Endothelial cell of umbilical vein (primary cell): ENCODE results near the gene TPCN2. TPM values are rescaled to one million over a fixed set of nuclear protein-coding genes. Genes with fewer than 3 reads are reported as not detected.
"Not testable (repeated sequence)": the region's sequence is repeated elsewhere in the genome, so short reads cannot be mapped to it uniquely, and the experiment has no call there.

ENCODE experiments used
- BruUV-seq: library from RNA; stranded (reverse); fragments of 400-500 nt; replicated peaks from 2 replicates; lab custom pipeline; 2021; lab: Mats Ljungman, UMichigan
- CTCF ChIA-PET: fragments of 300-600, 350-600 bp; sonication (Branson Sonifier 250); formaldehyde crosslinking; loops from one replicate; lab custom pipeline; 2021; ENCODE audit warnings: antibody characterized with exemption, inconsistent platforms; lab: Charles Lee
- POLR2A ChIA-PET: fragments of 300-600, 350-600 bp; sonication (Branson Sonifier 250); formaldehyde crosslinking; loops from one replicate; lab custom pipeline; 2021; ENCODE audit warnings: antibody characterized with exemption, inconsistent platforms; lab: Charles Lee
- DNase-seq: peaks from one replicate; pipeline ENCODE4 v3.0.0-alpha.2; 2011; ENCODE audit warnings: low read depth, low spot score
- FAIRE-seq: peaks from 2 replicates; lab custom pipeline; 2011; peaks lifted over from hg19 to GRCh38; lab: Jason Lieb, UNC
- H2AFZ ChIP-seq: 2 replicates; pipeline ENCODE4 v1.6.0; 2012; ENCODE audit warnings: low read depth, low read length, control low read depth, inconsistent platforms
- H3K27ac ChIP-seq: 2 replicates; pipeline ENCODE4 v1.5.1; 2011; ENCODE audit warnings: low read depth, mild to moderate bottlenecking, control low read depth, low read length, moderate library complexity; ENCODE audit not compliant: insufficient read depth
- H3K27me3 ChIP-seq, 2 experiments: 2 replicates each; pipeline versions ENCODE4 v1.6.0 to v1.6.1; 2011; ENCODE audit warnings: low read length in 2 of 2, mixed read lengths in 1 of 2; ENCODE audit not compliant: control insufficient read depth in 2 of 2, insufficient read depth in 2 of 2
- H3K36me3 ChIP-seq, 2 experiments: 2 replicates in 1 of 2; 3 replicates in 1 of 2; pipeline ENCODE4 v1.5.1; 2011; ENCODE audit warnings: low read length in 2 of 2, mild to moderate bottlenecking in 1 of 2, moderate library complexity in 1 of 2; ENCODE audit not compliant: control insufficient read depth in 2 of 2, insufficient read depth in 2 of 2; ENCODE audit errors: extremely low read depth in 1 of 2
- H3K4me1 ChIP-seq: 3 replicates; pipeline ENCODE4 v1.5.1; 2011; ENCODE audit warnings: mild to moderate bottlenecking, low read length; ENCODE audit not compliant: control insufficient read depth, insufficient read depth; ENCODE audit errors: extremely low read depth
- H3K4me2 ChIP-seq: 2 replicates; pipeline ENCODE4 v1.6.1; 2011; ENCODE audit warnings: low read length, control low read depth, mixed read lengths; ENCODE audit not compliant: insufficient read depth
- H3K4me3 ChIP-seq, 3 experiments: fragments of 200-600 bp in 1 of 3; sonication (generic), shearing (Covaris generic) in 1 of 3; replicated peaks in 1 of 3; 2 replicates each; pipeline ENCODE4 v1.5.1; 2011 to 2016; ENCODE audit warnings: control low read depth in 3 of 3, low read length in 3 of 3, mild to moderate bottlenecking in 2 of 3, inconsistent platforms in 1 of 3, low read depth in 1 of 3, moderate library complexity in 1 of 3; ENCODE audit not compliant: insufficient read depth in 1 of 3
- H3K79me2 ChIP-seq: 2 replicates; pipeline ENCODE4 v1.6.0; 2012; ENCODE audit warnings: low read length, inconsistent platforms; ENCODE audit not compliant: control insufficient read depth, insufficient read depth
- H3K9ac ChIP-seq: replicated peaks from 2 replicates; pipeline ENCODE3; 2011; ENCODE audit warnings: low read length, control low read depth; ENCODE audit not compliant: insufficient read depth; ENCODE audit errors: extremely low read depth
- H3K9me1 ChIP-seq: replicated peaks from 3 replicates; pipeline ENCODE4 v1.6.0; 2011; ENCODE audit warnings: mild to moderate bottlenecking, low read length; ENCODE audit not compliant: control insufficient read depth, insufficient read depth; ENCODE audit errors: extremely low read depth
- H3K9me3 ChIP-seq: replicated peaks from 2 replicates; pipeline ENCODE4 v1.5.1; 2012; ENCODE audit warnings: low read length, inconsistent platforms; ENCODE audit not compliant: control insufficient read depth, insufficient read depth
- H4K20me1 ChIP-seq: replicated peaks from 2 replicates; pipeline ENCODE3; 2011; ENCODE audit warnings: mild to moderate bottlenecking, low read length; ENCODE audit not compliant: control insufficient read depth, insufficient read depth; ENCODE audit errors: extremely low read depth
- EZH2 ChIP-seq: IDR thresholded peaks from 2 replicates; pipeline ENCODE4 v1.6.1; 2012; ENCODE audit warnings: borderline replicate concordance, low read depth, mild to moderate bottlenecking, moderate library complexity, low read length, inconsistent platforms; ENCODE audit not compliant: severe bottlenecking
- GATA2 ChIP-seq: IDR thresholded peaks from 2 replicates; pipeline ENCODE4 v1.7.0; 2011; ENCODE audit warnings: low read depth, mild to moderate bottlenecking, moderate library complexity, mixed read lengths, low read length; ENCODE audit not compliant: insufficient read length, insufficient read depth
- JUN ChIP-seq: IDR thresholded peaks from 2 replicates; pipeline ENCODE4 v1.6.1; 2011; ENCODE audit warnings: borderline replicate concordance, low read depth; ENCODE audit not compliant: insufficient read length, insufficient read depth
- MYC ChIP-seq: IDR thresholded peaks from one replicate; pipeline ENCODE4 v1.6.1; 2011; ENCODE audit warnings: mild to moderate bottlenecking, low read depth, low read length
- POLR2AphosphoS5 ChIP-seq: IDR thresholded peaks from 2 replicates; pipeline ENCODE4 v1.6.1; 2012; ENCODE audit warnings: low read depth, mild to moderate bottlenecking, control low read depth, low read length, moderate library complexity; ENCODE audit not compliant: insufficient read depth
- dilution Hi-C: fragments of 300-500 bp; cut with MboI; formaldehyde crosslinking; loops from one replicate; pipeline ENCODE4 v1.15.0; 2019; ENCODE audit warnings: low sequenced_read_pairs; ENCODE audit not compliant: extremely low pct_ligation_motif_present
- intact Hi-C: fragments of 100-400 bp; cut with micrococcal nuclease; formaldehyde crosslinking; loops from one replicate; pipeline ENCODE4 v1.10.0; 2022
- polyA plus RNA-seq, 4 experiments: library from polyadenylated mRNA; depleted of rRNA in 3 of 4; stranded (reverse) in 3 of 4; unstranded in 1 of 4; fragments of >200 nt; gene quantifications; 2 replicates each; pipeline versions ENCODE4 v1.2.1 to v1.2.3, GENCODE V29; 2011 to 2012; ENCODE audit warnings: missing spikeins in 1 of 4
- total RNA-seq: library from RNA; stranded (reverse); gene quantifications from 2 replicates; pipeline ENCODE4 v1.2.3, GENCODE V29; 2021

The TPCN2 gene
- total and polyA plus RNA-seq, 2 donors (not counting 3 experiments of a cell fraction or from before 2014, with no cell fraction given) = 10.3 to 13.4 TPM

DNA sequence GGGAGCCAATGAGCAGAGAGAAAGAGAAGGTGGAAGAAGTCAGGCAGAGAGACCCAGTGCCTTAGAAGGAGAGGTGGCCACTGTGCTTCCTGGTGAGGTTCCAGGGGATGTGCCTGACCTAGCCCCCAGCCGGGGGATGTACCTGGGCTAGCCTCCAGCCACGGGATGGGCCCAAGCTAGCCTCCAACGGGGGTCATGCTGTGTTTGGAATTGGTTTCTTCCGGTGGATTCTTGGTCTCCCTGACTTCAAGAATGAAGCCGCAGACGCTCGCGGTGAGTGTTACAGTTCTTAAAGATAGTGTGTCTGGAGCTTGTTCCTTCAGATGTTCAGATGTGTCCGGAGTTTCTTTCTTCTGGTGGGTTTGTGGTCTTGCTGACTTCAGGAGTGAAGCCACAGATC is 100.1 kb downstream of the TPCN2 start:
- ChIA-PET CTCF (interaction anchor here (1.9 kb wide), 1 partner anchor 17 kb away, joined by 6 read pairs; no protein-coding TSS in a partner anchor), POLR2A (no interaction called here)
- Histone ChIP-seq H3K27me3 (peaks cover 7 to 17% of the 10 kb centered on the region in 2 experiments), H3K4me3 (no peak overlapping the region), H3K4me1 (no peaks in the 10 kb centered on the region), H3K9ac (no peak overlapping the region), H3K27ac (no peak overlapping the region), H2AFZ (no peak overlapping the region), H4K20me1 (no peaks in the 10 kb centered on the region), H3K9me3 (no peaks in the 10 kb centered on the region), H3K36me3 (no peaks in the 10 kb centered on the region), H3K9me1 (no peaks in the 10 kb centered on the region), H3K4me2 (no peak overlapping the region), H3K79me2 (no peaks in the 10 kb centered on the region)
- intact Hi-C loops = no loop called here
- no peak for TF ChIP-seq GATA2
- TF ChIP-seq MYC = no peak
- TF ChIP-seq JUN = no peak
- no peak for TF ChIP-seq EZH2
- TF ChIP-seq POLR2AphosphoS5 = no peak
- no TSS peak for BruUV-seq
- FAIRE-seq (no peak), DNase-seq (no peak)
- dilution Hi-C loops = no loop called here

GRCh38 chr11:69149338-69150045 is 100.8 kb downstream of the TPCN2 start:
- FAIRE-seq, H3K4me3 ChIP-seq, POLR2A ChIA-PET, H3K9me1 ChIP-seq, intact Hi-C loops, DNase-seq, H3K27ac ChIP-seq, H3K9ac ChIP-seq, H3K4me2 ChIP-seq, H3K79me2 ChIP-seq, H4K20me1 ChIP-seq, BruUV-seq, H2AFZ ChIP-seq, H3K4me1 ChIP-seq, dilution Hi-C loops, H3K9me3 ChIP-seq, H3K36me3 ChIP-seq: not testable (repeated sequence)
- peaks cover 6 to 15% of the 10 kb centered on the region in 2 experiments for H3K27me3 ChIP-seq
- CTCF ChIA-PET = interaction anchor here (1.9 kb wide), 1 partner anchor 18 kb away, joined by 6 read pairs; no protein-coding TSS in a partner anchor
